HepG2 (cell line): ENCODE measurements around the gene ATL2.
"Not testable (repeated sequence)": the region's sequence is repeated elsewhere in the genome, so short reads cannot be mapped to it uniquely, and the experiment has no call there.

Experiments used
- HINFP ChIP-seq: sonication (generic); formaldehyde crosslinking; IDR thresholded peaks from 2 replicates; pipeline ENCODE4 v1.4.0; 2020; ENCODE audit warnings: low read depth, mild to moderate bottlenecking, missing genetic modification reagents
- POLR2AphosphoS5 ChIP-seq: IDR thresholded peaks from 2 replicates; pipeline ENCODE4 v1.6.1; 2012; ENCODE audit warnings: low read depth, low read length
- WIZ ChIP-seq: sonication (generic); formaldehyde crosslinking; IDR thresholded peaks from 2 replicates; pipeline ENCODE4 v1.5.1; 2020; ENCODE audit warnings: mild to moderate bottlenecking, missing genetic modification reagents

GRCh38 chr2:38257680-38258079, 119.4 kb downstream of the ATL2 start:
- TF ChIP-seq WIZ (CRISPR knock-in tag); HINFP (CRISPR knock-in tag); POLR2AphosphoS5: not testable (repeated sequence)
